Measurements from ENCODE around the gene LAGE3. TPM values are rescaled to one million over a fixed set of nuclear protein-coding genes. Genes with fewer than 3 reads are reported as not detected.

Gene LAGE3
- total RNA-seq, 1 experiment from 2014 or later = 21.1 TPM

GRCh38 chrX:154515090-154515965, 36.2 kb upstream of the LAGE3 start:
- TF ChIP-seq, protein P1, sequence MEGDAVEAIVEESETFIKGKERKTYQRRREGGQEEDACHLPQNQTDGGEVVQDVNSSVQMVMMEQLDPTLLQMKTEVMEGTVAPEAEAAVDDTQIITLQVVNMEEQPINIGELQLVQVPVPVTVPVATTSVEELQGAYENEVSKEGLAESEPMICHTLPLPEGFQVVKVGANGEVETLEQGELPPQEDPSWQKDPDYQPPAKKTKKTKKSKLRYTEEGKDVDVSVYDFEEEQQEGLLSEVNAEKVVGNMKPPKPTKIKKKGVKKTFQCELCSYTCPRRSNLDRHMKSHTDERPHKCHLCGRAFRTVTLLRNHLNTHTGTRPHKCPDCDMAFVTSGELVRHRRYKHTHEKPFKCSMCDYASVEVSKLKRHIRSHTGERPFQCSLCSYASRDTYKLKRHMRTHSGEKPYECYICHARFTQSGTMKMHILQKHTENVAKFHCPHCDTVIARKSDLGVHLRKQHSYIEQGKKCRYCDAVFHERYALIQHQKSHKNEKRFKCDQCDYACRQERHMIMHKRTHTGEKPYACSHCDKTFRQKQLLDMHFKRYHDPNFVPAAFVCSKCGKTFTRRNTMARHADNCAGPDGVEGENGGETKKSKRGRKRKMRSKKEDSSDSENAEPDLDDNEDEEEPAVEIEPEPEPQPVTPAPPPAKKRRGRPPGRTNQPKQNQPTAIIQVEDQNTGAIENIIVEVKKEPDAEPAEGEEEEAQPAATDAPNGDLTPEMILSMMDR (IDR thresholded peaks at IDR 0.05; ENCODE audit: unreplicated experiment) = no peak
- BruUV-seq (replicated peaks) = TSS peak; percentile 47
- H3K36me3 Mint-ChIP-seq (ENCODE audit: insufficient read depth, unreplicated experiment) = peaks cover 7% of the 10 kb centered on the region
- H3K4me3 Mint-ChIP-seq (ENCODE audit: unreplicated experiment) = peak overlapping the region; percentile 67
- no peaks in the 10 kb centered on the region for H3K9me3 Mint-ChIP-seq (ENCODE audit: unreplicated experiment)
- DNase-seq (ENCODE audit: unreplicated experiment) = no peak
- no peaks in the 10 kb centered on the region for H3K4me1 Mint-ChIP-seq (ENCODE audit: insufficient read depth, unreplicated experiment)
- peak overlapping the region; percentile 88 for H3K27ac Mint-ChIP-seq (ENCODE audit: low read depth, unreplicated experiment)
- ChIA-PET POLR2A (interaction anchor here (0.6 to 4.3 kb wide), 16 partner anchors 8 to 142 kb away, joined by 3 to 48 read pairs (median 4); partner anchors contain the start of genes DNASE1L1, FAM50A, IKBKG and SLC10A3), CTCF (interaction anchor here (0.7 to 1.7 kb wide), 3 partner anchors 11 to 26 kb away, joined by 3 to 5 read pairs (median 5); no protein-coding TSS in a partner anchor)
- peaks cover 12% of the 10 kb centered on the region for H3K27me3 Mint-ChIP-seq (ENCODE audit: insufficient read depth, unreplicated experiment)
- intact Hi-C loops (cut with micrococcal nuclease) = no loop called here

DNA sequence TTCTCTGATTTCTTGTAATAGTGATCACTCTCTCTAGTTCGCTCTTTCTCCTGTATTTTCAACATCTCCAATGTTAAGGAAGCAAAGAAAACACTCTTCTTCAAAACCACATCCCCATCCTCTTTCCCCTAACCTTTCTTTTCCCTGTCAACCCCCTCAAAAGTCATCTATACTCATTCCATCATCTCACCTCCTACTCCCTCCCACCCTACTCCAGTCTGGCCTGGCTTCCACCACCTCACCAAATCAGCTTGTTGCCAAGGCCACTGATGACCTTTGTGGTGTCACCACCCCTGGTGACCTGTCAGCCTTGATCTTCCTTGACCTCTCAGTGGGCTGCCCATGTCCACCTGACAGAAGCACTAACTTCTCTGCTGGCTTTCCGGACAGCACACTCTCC, 34.6 kb upstream of the LAGE3 start:
- no TSS peak for BruUV-seq (replicated peaks)
- Mint-ChIP-seq H3K27ac (ENCODE audit: low read depth, unreplicated experiment) (no peak overlapping the region), H3K4me1 (ENCODE audit: insufficient read depth, unreplicated experiment) (no peaks in the 10 kb centered on the region), H3K9me3 (ENCODE audit: unreplicated experiment) (peaks cover 13% of the 10 kb centered on the region), H3K4me3 (ENCODE audit: unreplicated experiment) (no peak overlapping the region), H3K27me3 (ENCODE audit: insufficient read depth, unreplicated experiment) (peaks cover 28% of the 10 kb centered on the region), H3K36me3 (ENCODE audit: insufficient read depth, unreplicated experiment) (peaks cover 7% of the 10 kb centered on the region)
- TF ChIP-seq, protein P1 (IDR thresholded peaks at IDR 0.05; ENCODE audit: unreplicated experiment) = no peak
- no peak for DNase-seq (ENCODE audit: unreplicated experiment)
- CTCF ChIA-PET = no interaction called here
- POLR2A ChIA-PET = interaction anchor here (1.1 to 4.3 kb wide), 3 partner anchors 13 to 23 kb away, joined by 3 to 48 read pairs (median 36); partner anchors contain the start of gene SLC10A3
- intact Hi-C loops (cut with micrococcal nuclease) = no loop called here

DNA sequence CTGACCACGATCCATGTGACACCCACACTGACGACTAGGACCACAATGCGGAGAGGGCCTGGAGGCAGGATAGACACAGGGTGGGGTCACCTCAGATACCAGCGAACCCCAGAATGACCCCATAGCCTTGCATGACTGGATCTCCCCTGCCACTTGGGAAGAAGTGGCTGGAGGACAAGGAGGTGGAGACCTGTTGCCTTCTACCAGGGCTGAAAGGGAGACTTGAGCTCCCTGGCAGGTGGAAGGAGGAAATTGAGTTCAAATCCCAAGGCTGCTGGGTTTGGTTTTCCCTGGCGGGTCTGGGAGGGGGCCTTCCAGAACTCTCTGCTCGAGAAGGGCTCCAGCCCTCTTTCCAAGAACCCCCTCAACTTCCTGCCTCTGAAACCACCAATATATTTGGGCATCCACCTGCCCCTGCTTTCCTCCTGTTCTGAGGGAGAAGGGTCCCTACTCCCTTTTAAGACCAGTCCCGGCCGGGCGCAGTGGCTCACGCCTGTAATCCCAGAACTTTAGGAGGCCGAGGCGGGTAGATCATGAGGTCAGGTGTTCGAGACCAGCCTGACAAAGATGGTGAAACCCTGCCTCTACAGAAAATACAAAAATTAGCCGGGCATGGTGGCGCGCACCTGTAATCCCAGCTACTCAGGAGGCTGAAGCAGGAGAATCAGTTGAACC, 33.9 kb upstream of the LAGE3 start:
- Mint-ChIP-seq H3K9me3 (ENCODE audit: unreplicated experiment) (peaks cover 15% of the 10 kb centered on the region), H3K4me1 (ENCODE audit: insufficient read depth, unreplicated experiment) (no peaks in the 10 kb centered on the region), H3K4me3 (ENCODE audit: unreplicated experiment) (no peak overlapping the region), H3K36me3 (ENCODE audit: insufficient read depth, unreplicated experiment) (peaks cover 7% of the 10 kb centered on the region), H3K27me3 (ENCODE audit: insufficient read depth, unreplicated experiment) (peaks cover 33% of the 10 kb centered on the region), H3K27ac (ENCODE audit: low read depth, unreplicated experiment) (no peak overlapping the region)
- TF ChIP-seq, protein P1 (IDR thresholded peaks at IDR 0.05; ENCODE audit: unreplicated experiment) = no peak
- no peak for DNase-seq (ENCODE audit: unreplicated experiment)
- BruUV-seq (replicated peaks) = no TSS peak
- ChIA-PET POLR2A (interaction anchor here (0.9 to 4.3 kb wide), 3 partner anchors 14 to 28 kb away, joined by 3 to 48 read pairs (median 3); partner anchors contain the start of gene SLC10A3), CTCF (no interaction called here)
- intact Hi-C loops (cut with micrococcal nuclease) = no loop called here

- Mint-ChIP-seq H3K4me3 (ENCODE audit: unreplicated experiment) (no peak overlapping the region), H3K36me3 (ENCODE audit: insufficient read depth, unreplicated experiment) (peaks cover 7% of the 10 kb centered on the region), H3K4me1 (ENCODE audit: insufficient read depth, unreplicated experiment) (no peaks in the 10 kb centered on the region), H3K9me3 (ENCODE audit: unreplicated experiment) (peaks cover 15% of the 10 kb centered on the region), H3K27ac (ENCODE audit: low read depth, unreplicated experiment) (no peak overlapping the region), H3K27me3 (ENCODE audit: insufficient read depth, unreplicated experiment) (peaks cover 33% of the 10 kb centered on the region)
- POLR2A ChIA-PET = interaction anchor here (0.9 kb wide), 1 partner anchor 26 kb away, joined by 3 read pairs; no protein-coding TSS in a partner anchor
- CTCF ChIA-PET = interaction anchor here (1.2 kb wide), 1 partner anchor 15 kb away, joined by 3 read pairs; no protein-coding TSS in a partner anchor
- no peak for DNase-seq (ENCODE audit: unreplicated experiment)
- intact Hi-C loops (cut with micrococcal nuclease) = no loop called here
- BruUV-seq (replicated peaks) = no TSS peak
- TF ChIP-seq, protein P1 (IDR thresholded peaks at IDR 0.05; ENCODE audit: unreplicated experiment) = no peak
Measured at GRCh38 chrX:154511761-154512160, 32.7 kb upstream of the LAGE3 start.

Data from MCF 10A (cell line).